GM19397 (cell line): Measurements from ENCODE around the gene CPSF4.
A peak's percentile ranks its signal among the peaks of the same experiment; 100 is the strongest.

Experiments
- ATAC-seq: cut with Tn5 transposase; IDR thresholded peaks from one replicate; pipeline ENCODE4 v1.9.1; 2021; ENCODE audit warnings: mild to moderate bottlenecking, moderate library complexity; ENCODE audit not compliant: unreplicated experiment

Gene CPSF4

GRCh38 chr7:99447943-99448342 is 9.2 kb downstream of the CPSF4 start:
- ATAC-seq: no peak

GRCh38 chr7:99448855-99449254 is 10.1 kb downstream of the CPSF4 start:
- no peak for ATAC-seq

GRCh38 chr7:99449326-99449725 is 10.6 kb downstream of the CPSF4 start:
- no peak for ATAC-seq

- no peak for ATAC-seq
Measured at GRCh38 chr7:99451936-99452335, 13.2 kb downstream of the CPSF4 start.

- no peak for ATAC-seq
Measured at GRCh38 chr7:99452541-99452940, 13.8 kb downstream of the CPSF4 start.

- ATAC-seq: no peak
Measured at GRCh38 chr7:99453105-99453504, 14.4 kb downstream of the CPSF4 start.

- no peak for ATAC-seq
Measured at GRCh38 chr7:99455874-99456273, 17.1 kb downstream of the CPSF4 start.

- no peak for ATAC-seq
Measured at GRCh38 chr7:99456288-99456687, 17.5 kb downstream of the CPSF4 start.

GRCh38 chr7:99457050-99457649 is 18.4 kb downstream of the CPSF4 start:
- no peak for ATAC-seq

- ATAC-seq: no peak
Measured at GRCh38 chr7:99457650-99458493, 19.1 kb downstream of the CPSF4 start.

GRCh38 chr7:99459087-99459486 is 20.3 kb downstream of the CPSF4 start:
- ATAC-seq: no peak

- ATAC-seq: no peak
Measured at GRCh38 chr7:99460651-99461050, 21.9 kb downstream of the CPSF4 start.

GRCh38 chr7:99461221-99461620 is 22.5 kb downstream of the CPSF4 start:
- ATAC-seq: no peak

- peak; percentile 15 for ATAC-seq
Measured at GRCh38 chr7:99465421-99465768, 26.7 kb downstream of the CPSF4 start.

- ATAC-seq: no peak
Measured at GRCh38 chr7:99468336-99468918, 29.7 kb downstream of the CPSF4 start.

- ATAC-seq: no peak
Measured at GRCh38 chr7:99469381-99470065, 30.8 kb downstream of the CPSF4 start.

- ATAC-seq: peak; percentile 93
Measured at GRCh38 chr7:99472561-99473314, 34.0 kb downstream of the CPSF4 start, which contains the start of gene ZNF789. Gene ZNF789, plus strand, starts transcription at chr7:99472890. Its CDS starts 3,567 bp downstream, at chr7:99476457.

GRCh38 chr7:99473315-99473596 is 34.5 kb downstream of the CPSF4 start:
- no peak for ATAC-seq

GRCh38 chr7:99476107-99476506 is 37.4 kb downstream of the CPSF4 start:
- no peak for ATAC-seq

GRCh38 chr7:99478464-99479440 is 40.0 kb downstream of the CPSF4 start:
- ATAC-seq: no peak
